GM04503 (cell line): Measurements from ENCODE around the gene HOXB4.

Source experiments
- DNase-seq: peaks from one replicate; pipeline ENCODE4 v3.0.0-alpha.2; 2012; ENCODE audit warnings: low read depth

HOXB4 gene

GRCh38 chr17:48571826-48572417, 6.2 kb downstream of the HOXB4 start:
- DNase-seq = no peak

- DNase-seq = no peak
Observed at GRCh38 chr17:48571024-48571818, 6.9 kb downstream of the HOXB4 start.

GRCh38 chr17:48570325-48571023, 7.7 kb downstream of the HOXB4 start:
- DNase-seq = no peak

GRCh38 chr17:48569674-48570324, 8.4 kb downstream of the HOXB4 start:
- no peak for DNase-seq

- no peak for DNase-seq
Observed at GRCh38 chr17:48569240-48569582, 8.9 kb downstream of the HOXB4 start.

- no peak for DNase-seq
Observed at GRCh38 chr17:48568499-48569239, 9.5 kb downstream of the HOXB4 start.

- DNase-seq = no peak
Observed at GRCh38 chr17:48567646-48568354, 10.3 kb downstream of the HOXB4 start.

GRCh38 chr17:48567209-48567608, 10.9 kb downstream of the HOXB4 start:
- DNase-seq = no peak

GRCh38 chr17:48566717-48567116, 11.4 kb downstream of the HOXB4 start:
- no peak for DNase-seq

GRCh38 chr17:48565925-48566710, 12.0 kb downstream of the HOXB4 start:
- no peak for DNase-seq

GRCh38 chr17:48565022-48565554, 13.1 kb downstream of the HOXB4 start:
- DNase-seq = no peak

GRCh38 chr17:48564188-48565021, 13.7 kb downstream of the HOXB4 start:
- no peak for DNase-seq

GRCh38 chr17:48563867-48564187, 14.3 kb downstream of the HOXB4 start:
- DNase-seq = no peak

GRCh38 chr17:48563385-48563838, 14.7 kb downstream of the HOXB4 start:
- no peak for DNase-seq

- DNase-seq = no peak
Observed at GRCh38 chr17:48562934-48563333, 15.2 kb downstream of the HOXB4 start.

- DNase-seq = no peak
Observed at GRCh38 chr17:48561884-48562810, 16.0 kb downstream of the HOXB4 start.

GRCh38 chr17:48559840-48560817, 18.0 kb downstream of the HOXB4 start:
- DNase-seq = no peak
